Ovary (tissue), 9 donors: ENCODE data around the gene WNT3. TPM values are rescaled to one million over a fixed set of nuclear protein-coding genes. Genes with fewer than 3 reads are reported as not detected.

Experiments
- DNase-seq, 5 donors: peaks; one replicate each; pipeline ENCODE4 v3.0.0-alpha.2; 2019 to 2020
- H3K27ac ChIP-seq, 2 donors: fragments of 200-600 bp; one replicate each; pipeline versions ENCODE4 v1.5.1 to v1.8.0; 2019 to 2022
- H3K27me3 ChIP-seq: fragments of 200-600 bp; one replicate; pipeline ENCODE4 v1.8.0; 2022
- H3K36me3 ChIP-seq: fragments of 200-600 bp; sonication (generic); one replicate; pipeline ENCODE4 v1.5.1; 2019
- H3K4me1 ChIP-seq: one replicate; pipeline ENCODE4 v1.8.1; 2013; ENCODE audit warnings: mild to moderate bottlenecking, moderate library complexity; ENCODE audit not compliant: insufficient read depth
- H3K4me3 ChIP-seq: fragments of 200-600 bp; sonication (generic); one replicate; pipeline ENCODE4 v1.5.1; 2017
- H3K9me3 ChIP-seq, 2 donors: fragments of 200-600 bp in 1 of 2; sonication (generic) in 1 of 2; one replicate each; pipeline versions ENCODE4 v1.5.1 to v1.8.1; 2013 to 2019; ENCODE audit warnings: mild to moderate bottlenecking in 1 of 2, moderate library complexity in 1 of 2
- EP300 ChIP-seq: sonication (generic); formaldehyde crosslinking; IDR thresholded peaks from one replicate; pipeline ENCODE4 v1.6.1; 2017; ENCODE audit warnings: antibody characterized with exemption
- POLR2A ChIP-seq: fragments of 450-650 bp; IDR thresholded peaks from one replicate; pipeline ENCODE4 v1.6.1; 2017; ENCODE audit warnings: antibody characterized with exemption, mild to moderate bottlenecking, moderate library complexity
- WGBS, 3 donors: extraction: QIAGEN DNeasy Blood & Tissue Kit in 1 of 3; methylation state at CpG; one replicate each; pipeline versions ENCODE4 v1.1.5 to v1.1.7; 2013 to 2017; 5-methylcytosine and 5-hydroxymethylcytosine counted together
- intact Hi-C, 4 donors: fragments of 100-400 bp; cut with DNase I; formaldehyde crosslinking; loops; one replicate each; pipeline versions ENCODE4 v1.11.0 to v1.15.1; 2022 to 2023
- polyA plus RNA-seq, 2 donors: library from polyadenylated mRNA; stranded (reverse); fragments of 200-250 nt in 1 of 2; fragments of 350-450 nt in 1 of 2; fragmentation: Illumina TruSeq in 1 of 2; extraction: RNeasy Lipid Tissue Mini Kit (QIAGEN cat#74804) in 1 of 2; gene quantifications; one replicate each; pipeline ENCODE4 v1.2.3, GENCODE V29; 2013 to 2014
- total RNA-seq, 7 donors: library from RNA; depleted of rRNA in 2 of 7; stranded (reverse); fragments of >200 nt in 2 of 7; fragmentation: NEBNext Ultra II Directional in 3 of 7; extraction: Animal tissue kit (Norgen Biotek cat#: 25700) in 3 of 7; gene quantifications; one replicate each; pipeline versions ENCODE4 v1.1.0 to v1.2.4, GENCODE V29; 2016 to 2023
- TF ChIP-seq, protein P1 (sequence below), 3 donors: fragments of 450-650 bp in 2 of 3; fragments of 200-600 bp in 1 of 3; IDR thresholded peaks; one replicate each; pipeline versions ENCODE4 v1.5.1 to v1.8.0; 2016 to 2022; ENCODE audit warnings: antibody characterized with exemption in 3 of 3, mild to moderate bottlenecking in 1 of 3
- donor health status: DM: no; HTN: no; CAD: no; lungs with moderate emphysema.
- donor health status: DM: no; HTN: no; CAD: no.
- donor health status: Bipolar disorder and iron deficiency.
- donor health status: DM: yes; HTN: yes; CAD: no.
- donor health status: DM: no; HTN: no; CAD: no.
- donor health status: DM: yes; HTN: yes; CAD: no.

Gene WNT3
- total and polyA plus RNA-seq, 9 donors: 0.23 to 1.7 (median 0.57) TPM; not detected in 1

DNA sequence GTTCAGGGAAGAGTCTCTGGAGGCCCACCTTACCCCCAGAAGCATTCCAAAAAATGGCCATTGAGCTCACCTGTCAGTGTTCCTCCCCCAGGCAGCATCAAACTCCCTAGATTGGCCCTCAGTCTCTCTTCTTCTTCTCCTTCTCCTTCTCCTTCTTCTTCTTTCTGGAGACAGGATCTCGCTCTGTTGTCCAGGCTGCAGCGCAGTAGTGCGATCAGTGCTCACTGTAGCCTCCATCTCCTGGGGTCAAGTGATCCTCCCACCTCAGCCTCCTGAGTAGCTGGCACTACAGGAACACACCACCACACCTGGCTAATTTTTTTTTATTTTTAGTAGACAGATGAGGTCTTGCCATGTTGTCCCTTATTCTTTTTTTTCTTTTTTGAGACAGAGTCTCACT lies 16.4 kb upstream of the WNT3 start:
- Histone ChIP-seq H3K36me3 (no peaks in the 10 kb centered on the region), H3K9me3 (no peaks in the 10 kb centered on the region), H3K27ac (no peak overlapping the region), H3K27me3 (no peaks in the 10 kb centered on the region), H3K4me1 (no peaks in the 10 kb centered on the region), H3K4me3 (no peak overlapping the region)
- DNase-seq: no peak
- 91 to 98% (median 96%) methylated on average over 3 of the region's 3 CpGs for WGBS, 3 donors
- intact Hi-C loops: no loop called here
- TF ChIP-seq POLR2A (no peak), EP300 (no peak)
- TF ChIP-seq, protein P1, sequence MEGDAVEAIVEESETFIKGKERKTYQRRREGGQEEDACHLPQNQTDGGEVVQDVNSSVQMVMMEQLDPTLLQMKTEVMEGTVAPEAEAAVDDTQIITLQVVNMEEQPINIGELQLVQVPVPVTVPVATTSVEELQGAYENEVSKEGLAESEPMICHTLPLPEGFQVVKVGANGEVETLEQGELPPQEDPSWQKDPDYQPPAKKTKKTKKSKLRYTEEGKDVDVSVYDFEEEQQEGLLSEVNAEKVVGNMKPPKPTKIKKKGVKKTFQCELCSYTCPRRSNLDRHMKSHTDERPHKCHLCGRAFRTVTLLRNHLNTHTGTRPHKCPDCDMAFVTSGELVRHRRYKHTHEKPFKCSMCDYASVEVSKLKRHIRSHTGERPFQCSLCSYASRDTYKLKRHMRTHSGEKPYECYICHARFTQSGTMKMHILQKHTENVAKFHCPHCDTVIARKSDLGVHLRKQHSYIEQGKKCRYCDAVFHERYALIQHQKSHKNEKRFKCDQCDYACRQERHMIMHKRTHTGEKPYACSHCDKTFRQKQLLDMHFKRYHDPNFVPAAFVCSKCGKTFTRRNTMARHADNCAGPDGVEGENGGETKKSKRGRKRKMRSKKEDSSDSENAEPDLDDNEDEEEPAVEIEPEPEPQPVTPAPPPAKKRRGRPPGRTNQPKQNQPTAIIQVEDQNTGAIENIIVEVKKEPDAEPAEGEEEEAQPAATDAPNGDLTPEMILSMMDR (IDR thresholded peaks at IDR 0.05): no peak

DNA sequence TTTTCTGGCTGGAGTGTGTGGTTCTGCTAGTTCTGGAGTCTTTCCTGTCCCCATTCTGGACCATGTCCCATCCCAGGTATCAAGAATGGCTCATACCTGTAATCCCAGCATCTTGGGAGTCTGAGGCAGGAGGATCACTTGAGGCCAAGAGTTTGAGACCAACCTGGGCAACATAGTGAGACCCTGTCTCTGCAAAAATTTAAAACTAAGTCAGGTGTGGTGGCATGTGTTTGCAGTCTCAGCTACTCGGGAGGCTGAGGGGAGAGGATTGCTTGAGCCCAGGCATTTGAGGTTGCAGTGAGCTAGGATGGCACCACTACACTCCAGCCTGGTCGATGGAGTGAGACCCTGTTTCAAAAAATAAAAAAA lies 15.3 kb upstream of the WNT3 start:
- intact Hi-C loops: no loop called here
- DNase-seq: no peak
- no peaks in the 10 kb centered on the region for H3K36me3 ChIP-seq
- H3K4me3 ChIP-seq: no peak overlapping the region
- WGBS, 3 donors: 78 to 88% (median 84%) methylated on average over 2 of the region's 2 CpGs
- no peak overlapping the region for H3K27ac ChIP-seq
- H3K27me3 ChIP-seq: no peaks in the 10 kb centered on the region
- TF ChIP-seq, protein P1 (IDR thresholded peaks at IDR 0.05): no peak
- TF ChIP-seq POLR2A (no peak), EP300 (no peak)
- no peaks in the 10 kb centered on the region for H3K9me3 ChIP-seq
- no peaks in the 10 kb centered on the region for H3K4me1 ChIP-seq

DNA sequence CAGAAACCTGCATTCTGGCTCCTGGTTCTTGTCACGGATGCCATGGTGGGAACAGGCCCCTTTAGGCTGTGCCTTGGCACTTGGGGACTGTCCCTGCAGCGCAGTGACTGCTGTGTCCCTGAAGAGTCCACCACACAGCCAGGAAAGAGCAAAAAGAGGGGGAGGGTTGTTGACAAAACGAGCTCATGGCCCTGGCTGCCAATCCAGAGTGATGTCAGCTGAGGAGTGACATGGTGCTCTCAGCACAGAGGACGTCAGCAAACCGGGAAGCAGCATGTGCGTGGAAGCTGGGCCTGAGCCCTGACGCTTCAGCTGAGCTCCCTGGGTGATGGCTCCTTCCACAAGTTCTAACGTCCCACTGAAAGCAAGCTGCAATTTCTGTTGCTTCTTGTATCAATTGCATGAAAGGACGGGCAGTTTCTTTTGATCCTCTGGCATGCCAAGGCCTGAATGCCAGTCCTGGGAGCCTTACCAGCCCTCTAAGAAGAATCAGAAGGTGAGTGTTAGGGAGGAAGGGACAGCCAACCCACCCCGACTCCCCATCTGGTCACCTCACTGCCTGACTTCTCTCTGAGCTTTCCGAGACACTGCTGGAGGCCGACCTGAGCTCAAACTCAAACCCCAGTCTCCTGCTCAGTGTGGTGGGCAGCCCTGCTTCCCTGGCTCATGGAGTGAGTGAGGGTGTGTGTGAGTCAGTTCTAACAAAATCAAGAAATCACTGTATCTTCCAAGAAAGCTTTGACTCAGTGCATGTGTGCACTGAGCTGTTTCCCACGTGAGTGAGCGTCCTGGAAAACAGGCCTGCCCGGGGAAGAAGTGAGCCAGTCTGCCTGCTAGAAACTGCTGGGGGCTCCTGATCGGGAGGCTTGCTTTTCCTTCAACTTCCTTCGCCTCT lies 14.7 kb upstream of the WNT3 start:
- Histone ChIP-seq H3K36me3 (no peaks in the 10 kb centered on the region), H3K27me3 (no peaks in the 10 kb centered on the region), H3K27ac (no peak overlapping the region), H3K4me3 (no peak overlapping the region), H3K4me1 (no peaks in the 10 kb centered on the region), H3K9me3 (no peaks in the 10 kb centered on the region)
- no peak for DNase-seq
- TF ChIP-seq, protein P1 (IDR thresholded peaks at IDR 0.05): no peak
- no peak for TF ChIP-seq POLR2A
- TF ChIP-seq EP300: no peak
- intact Hi-C loops: no loop called here
- 65 to 69% (median 68%) methylated on average over 17 of the region's 17 CpGs for WGBS, 3 donors

DNA sequence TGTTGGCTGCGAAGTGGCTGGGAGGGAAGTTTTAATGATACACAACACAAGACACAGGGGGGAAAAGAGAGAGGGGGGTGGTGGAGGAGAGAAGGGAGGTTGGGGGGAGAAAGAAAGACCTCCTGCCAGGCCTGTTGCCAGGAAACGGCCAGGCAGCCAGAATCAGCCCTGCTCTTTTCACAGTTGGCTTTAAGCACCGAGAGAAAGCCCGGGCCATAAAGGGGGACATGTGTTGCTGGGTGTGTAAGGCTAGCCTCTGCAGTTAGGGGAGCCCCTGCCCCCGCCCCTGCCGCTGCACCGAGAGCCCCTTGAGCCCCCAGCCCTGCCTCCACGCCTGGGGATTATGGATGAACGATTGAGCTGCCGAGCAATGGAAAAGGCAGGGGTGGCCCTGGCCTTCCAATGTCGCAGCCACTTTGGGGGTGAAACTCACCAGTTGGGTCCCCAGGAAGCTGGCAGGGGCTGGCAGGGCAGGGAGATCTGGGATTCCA lies 13.9 kb upstream of the WNT3 start:
- no peak overlapping the region for H3K4me3 ChIP-seq
- no peaks in the 10 kb centered on the region for H3K27me3 ChIP-seq
- DNase-seq: no peak
- no peak overlapping the region for H3K27ac ChIP-seq
- no peaks in the 10 kb centered on the region for H3K36me3 ChIP-seq
- H3K4me1 ChIP-seq: no peaks in the 10 kb centered on the region
- H3K9me3 ChIP-seq: no peaks in the 10 kb centered on the region
- intact Hi-C loops: no loop called here
- TF ChIP-seq, protein P1 (IDR thresholded peaks at IDR 0.05): no peak
- no peak for TF ChIP-seq EP300
- no peak for TF ChIP-seq POLR2A
- WGBS, 3 donors: 46 to 53% (median 52%) methylated on average over 11 of the region's 11 CpGs
